Measurements from ENCODE around the gene ALKBH3. TPM values are rescaled to one million over a fixed set of nuclear protein-coding genes. Genes with fewer than 3 reads are reported as not detected.

The ALKBH3 gene
- total RNA-seq, 2 donors from 2014 or later, result 26.5 to 42.4 TPM

- Mint-ChIP-seq H3K4me3 (no peak overlapping the region), H3K27me3 (peaks cover 5% of the 10 kb centered on the region), H3K36me3 (ENCODE audit: low read depth) (no peaks in the 10 kb centered on the region), H3K27ac (no peak overlapping the region), H3K9me3 (no peaks in the 10 kb centered on the region), H3K4me1 (no peaks in the 10 kb centered on the region)
- no peak for ATAC-seq (replicated peaks)
Measured at GRCh38 chr11:43933608-43934551, 53.2 kb downstream of the ALKBH3 start.

GRCh38 chr11:43934601-43935423, 54.2 kb downstream of the ALKBH3 start:
- peaks cover 11% of the 10 kb centered on the region for H3K27me3 Mint-ChIP-seq
- H3K9me3 Mint-ChIP-seq, result no peaks in the 10 kb centered on the region
- no peaks in the 10 kb centered on the region for H3K4me1 Mint-ChIP-seq
- H3K4me3 Mint-ChIP-seq, result no peak overlapping the region
- ATAC-seq (replicated peaks), result no peak
- H3K36me3 Mint-ChIP-seq (ENCODE audit: low read depth), result no peaks in the 10 kb centered on the region
- no peak overlapping the region for H3K27ac Mint-ChIP-seq

- no peak for ATAC-seq (replicated peaks)
- H3K27ac Mint-ChIP-seq, result no peak overlapping the region
- no peak overlapping the region for H3K4me3 Mint-ChIP-seq
- no peaks in the 10 kb centered on the region for H3K36me3 Mint-ChIP-seq (ENCODE audit: low read depth)
- no peaks in the 10 kb centered on the region for H3K9me3 Mint-ChIP-seq
- H3K27me3 Mint-ChIP-seq, result peaks cover 13% of the 10 kb centered on the region
- H3K4me1 Mint-ChIP-seq, result no peaks in the 10 kb centered on the region
Measured at GRCh38 chr11:43935424-43935979, 54.9 kb downstream of the ALKBH3 start.

GRCh38 chr11:43936076-43936475, 55.4 kb downstream of the ALKBH3 start:
- H3K27ac Mint-ChIP-seq, result no peak overlapping the region
- peaks cover 19% of the 10 kb centered on the region for H3K27me3 Mint-ChIP-seq
- H3K36me3 Mint-ChIP-seq (ENCODE audit: low read depth), result no peaks in the 10 kb centered on the region
- no peaks in the 10 kb centered on the region for H3K4me1 Mint-ChIP-seq
- H3K9me3 Mint-ChIP-seq, result no peaks in the 10 kb centered on the region
- no peak for ATAC-seq (replicated peaks)
- H3K4me3 Mint-ChIP-seq, result no peak overlapping the region

GRCh38 chr11:43937434-43938411, 57.1 kb downstream of the ALKBH3 start:
- H3K4me3 Mint-ChIP-seq, result no peak overlapping the region

DNA sequence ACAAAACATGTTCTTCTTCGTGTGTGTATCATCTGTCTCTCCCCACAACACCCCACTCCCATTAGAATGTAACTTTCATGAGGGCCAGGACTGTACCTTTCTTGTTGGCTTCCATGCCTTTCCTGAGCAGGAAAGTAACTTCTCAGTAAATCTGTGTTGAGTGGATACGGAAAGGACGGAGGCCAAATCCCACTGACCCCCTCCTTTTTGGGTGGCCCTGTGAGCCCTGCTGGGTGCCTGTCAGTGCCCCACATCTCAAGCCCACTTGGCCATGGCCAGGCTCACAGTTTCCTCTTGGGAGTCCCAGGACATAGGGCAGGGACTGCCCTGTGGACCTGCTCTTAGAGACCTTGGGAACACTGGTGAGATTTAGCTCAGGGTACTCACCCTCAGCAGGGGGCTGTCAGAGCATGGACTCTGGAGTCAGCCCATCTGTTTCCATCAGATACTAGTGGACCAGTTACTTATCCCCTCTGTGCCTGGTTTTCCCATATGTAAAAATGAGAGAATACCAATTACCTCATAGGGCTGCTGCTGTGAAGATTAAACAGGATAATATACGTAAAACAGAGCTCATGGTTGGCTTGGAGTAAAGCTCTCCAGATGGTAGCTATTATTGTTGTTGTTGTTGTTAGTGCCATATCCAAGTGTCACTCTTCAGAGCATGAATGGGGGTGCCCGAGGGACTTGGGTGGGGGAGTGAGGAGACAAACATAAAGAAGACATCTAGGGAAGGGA, 60.8 kb downstream of the ALKBH3 start:
- peaks cover 10% of the 10 kb centered on the region for H3K36me3 Mint-ChIP-seq (ENCODE audit: low read depth)
- ATAC-seq (replicated peaks), result no peak
- no peak overlapping the region for H3K27ac Mint-ChIP-seq
- H3K4me1 Mint-ChIP-seq, result peaks cover 9% of the 10 kb centered on the region
- H3K9me3 Mint-ChIP-seq, result no peaks in the 10 kb centered on the region
- peaks cover 40% of the 10 kb centered on the region for H3K27me3 Mint-ChIP-seq
- peak overlapping the region; percentile 71 for H3K4me3 Mint-ChIP-seq

More at GRCh38 chr11:43937434-43938411, 57.1 kb downstream of the ALKBH3 start:
- peaks cover 6% of the 10 kb centered on the region for H3K36me3 Mint-ChIP-seq (ENCODE audit: low read depth)
- no peaks in the 10 kb centered on the region for H3K9me3 Mint-ChIP-seq
- peaks cover 26% of the 10 kb centered on the region for H3K27me3 Mint-ChIP-seq
- H3K4me1 Mint-ChIP-seq, result peaks cover 5% of the 10 kb centered on the region
- ATAC-seq (replicated peaks), result no peak
- no peak overlapping the region for H3K27ac Mint-ChIP-seq

- Mint-ChIP-seq H3K4me3 (peak overlapping the region; percentile 93), H3K9me3 (no peaks in the 10 kb centered on the region), H3K36me3 (ENCODE audit: low read depth) (peaks cover 10% of the 10 kb centered on the region), H3K4me1 (peaks cover 9% of the 10 kb centered on the region), H3K27me3 (peaks cover 48% of the 10 kb centered on the region), H3K27ac (no peak overlapping the region)
- no peak for ATAC-seq (replicated peaks)
Measured at GRCh38 chr11:43942662-43943371, 62.2 kb downstream of the ALKBH3 start.

DNA sequence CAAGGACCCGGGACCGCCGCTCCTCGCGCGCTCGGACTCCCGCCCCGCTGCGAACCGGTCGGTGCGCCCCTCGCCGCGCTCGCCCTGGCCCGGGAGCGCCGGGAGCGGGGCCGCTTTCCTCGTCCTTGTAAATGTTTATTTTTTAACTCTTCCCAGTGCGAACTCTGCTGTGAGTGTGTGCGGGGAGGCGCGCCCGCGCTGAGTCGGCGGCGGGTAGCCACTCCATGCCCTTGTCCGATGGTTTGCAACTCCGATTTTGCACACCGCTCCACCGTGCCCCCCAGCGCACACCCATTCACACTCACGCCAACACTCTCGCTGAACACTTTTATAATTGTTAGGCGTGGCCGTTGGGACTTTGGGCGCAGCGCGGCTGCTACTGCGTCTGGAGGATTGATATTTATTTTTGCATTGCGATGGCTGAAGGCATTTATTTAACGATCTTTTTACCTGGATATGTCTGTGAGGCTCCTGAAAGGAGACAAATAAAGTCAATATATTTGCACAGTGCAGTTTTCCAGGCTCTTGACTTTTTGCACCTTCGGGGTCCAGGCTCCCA, 62.8 kb downstream of the ALKBH3 start:
- H3K4me1 Mint-ChIP-seq, result peaks cover 9% of the 10 kb centered on the region
- ATAC-seq (replicated peaks), result no peak
- H3K36me3 Mint-ChIP-seq (ENCODE audit: low read depth), result peaks cover 10% of the 10 kb centered on the region
- H3K9me3 Mint-ChIP-seq, result no peaks in the 10 kb centered on the region
- peak overlapping the region; percentile 93 for H3K4me3 Mint-ChIP-seq
- no peak overlapping the region for H3K27ac Mint-ChIP-seq
- peaks cover 48% of the 10 kb centered on the region for H3K27me3 Mint-ChIP-seq

- Mint-ChIP-seq H3K9me3 (no peaks in the 10 kb centered on the region), H3K36me3 (ENCODE audit: low read depth) (peaks cover 10% of the 10 kb centered on the region), H3K27ac (no peak overlapping the region), H3K4me1 (peaks cover 9% of the 10 kb centered on the region), H3K27me3 (peaks cover 49% of the 10 kb centered on the region), H3K4me3 (peak overlapping the region; percentile 93)
- ATAC-seq (replicated peaks), result peak; percentile 80
Measured at GRCh38 chr11:43943931-43944751, 63.5 kb downstream of the ALKBH3 start.

DNA sequence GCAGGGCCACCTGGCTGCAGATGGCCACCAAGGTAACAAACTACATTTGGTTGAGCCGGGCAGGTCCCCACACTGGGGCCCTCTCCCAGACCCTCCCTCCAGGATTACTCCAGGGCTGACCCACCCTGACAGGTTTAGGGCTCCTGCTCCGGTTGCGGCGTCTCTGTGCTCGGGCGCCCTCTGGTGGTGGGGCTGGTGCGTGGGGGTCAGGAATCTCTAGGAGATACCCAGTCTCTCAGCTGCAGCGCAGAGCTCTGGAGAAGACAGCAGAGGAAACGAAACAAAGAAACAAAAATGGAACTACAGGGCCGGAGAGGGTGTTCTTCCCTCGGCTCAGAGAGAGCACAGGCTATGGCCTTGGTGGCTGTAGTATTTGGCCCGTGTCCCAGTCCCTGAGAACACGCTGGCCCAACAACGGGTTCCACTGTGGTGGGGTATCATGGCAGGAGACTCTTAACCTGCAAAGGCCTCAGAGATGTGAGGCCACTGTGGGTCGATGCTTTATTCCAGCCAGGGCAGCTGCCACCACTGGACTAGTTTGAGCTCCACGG, 64.2 kb downstream of the ALKBH3 start:
- ATAC-seq (replicated peaks), result peak; percentile 46
- Mint-ChIP-seq H3K27me3 (peaks cover 47% of the 10 kb centered on the region), H3K4me1 (peaks cover 9% of the 10 kb centered on the region), H3K9me3 (no peaks in the 10 kb centered on the region), H3K4me3 (peak overlapping the region; percentile 93), H3K27ac (no peak overlapping the region), H3K36me3 (ENCODE audit: low read depth) (peaks cover 10% of the 10 kb centered on the region)

DNA sequence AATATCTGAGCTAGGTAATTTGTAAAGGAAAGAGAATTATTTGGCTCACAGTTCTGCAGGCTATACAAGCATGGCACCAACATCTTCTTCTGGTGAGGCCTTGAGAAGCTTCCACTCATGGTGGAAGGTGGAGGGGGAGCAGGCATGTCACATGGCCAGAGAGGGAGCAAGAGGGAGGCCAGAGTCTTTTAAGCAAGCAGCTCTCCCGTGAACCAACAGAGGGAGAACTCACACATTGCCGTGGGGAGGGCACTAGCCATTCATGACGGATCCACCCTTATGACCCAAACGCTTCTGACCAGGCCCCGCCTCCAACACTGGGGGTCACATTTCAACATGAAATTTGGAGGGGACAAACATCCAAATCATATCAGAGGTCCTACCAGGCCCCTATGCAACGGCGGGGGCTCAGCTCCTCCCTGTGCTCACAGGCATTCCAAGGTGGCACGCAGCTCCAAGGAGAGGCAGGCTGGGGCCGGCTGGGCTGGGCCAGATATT, 66.4 kb downstream of the ALKBH3 start:
- Mint-ChIP-seq H3K36me3 (ENCODE audit: low read depth) (peaks cover 4% of the 10 kb centered on the region), H3K27ac (no peak overlapping the region), H3K4me3 (no peak overlapping the region), H3K9me3 (no peaks in the 10 kb centered on the region), H3K27me3 (peaks cover 49% of the 10 kb centered on the region), H3K4me1 (peaks cover 4% of the 10 kb centered on the region)
- ATAC-seq (replicated peaks), result no peak
